Measurements from ENCODE around the gene LSM14A.
"Not testable (repeated sequence)": the region's sequence is repeated elsewhere in the genome, so short reads cannot be mapped to it uniquely, and the experiment has no call there.

LSM14A gene

DNA sequence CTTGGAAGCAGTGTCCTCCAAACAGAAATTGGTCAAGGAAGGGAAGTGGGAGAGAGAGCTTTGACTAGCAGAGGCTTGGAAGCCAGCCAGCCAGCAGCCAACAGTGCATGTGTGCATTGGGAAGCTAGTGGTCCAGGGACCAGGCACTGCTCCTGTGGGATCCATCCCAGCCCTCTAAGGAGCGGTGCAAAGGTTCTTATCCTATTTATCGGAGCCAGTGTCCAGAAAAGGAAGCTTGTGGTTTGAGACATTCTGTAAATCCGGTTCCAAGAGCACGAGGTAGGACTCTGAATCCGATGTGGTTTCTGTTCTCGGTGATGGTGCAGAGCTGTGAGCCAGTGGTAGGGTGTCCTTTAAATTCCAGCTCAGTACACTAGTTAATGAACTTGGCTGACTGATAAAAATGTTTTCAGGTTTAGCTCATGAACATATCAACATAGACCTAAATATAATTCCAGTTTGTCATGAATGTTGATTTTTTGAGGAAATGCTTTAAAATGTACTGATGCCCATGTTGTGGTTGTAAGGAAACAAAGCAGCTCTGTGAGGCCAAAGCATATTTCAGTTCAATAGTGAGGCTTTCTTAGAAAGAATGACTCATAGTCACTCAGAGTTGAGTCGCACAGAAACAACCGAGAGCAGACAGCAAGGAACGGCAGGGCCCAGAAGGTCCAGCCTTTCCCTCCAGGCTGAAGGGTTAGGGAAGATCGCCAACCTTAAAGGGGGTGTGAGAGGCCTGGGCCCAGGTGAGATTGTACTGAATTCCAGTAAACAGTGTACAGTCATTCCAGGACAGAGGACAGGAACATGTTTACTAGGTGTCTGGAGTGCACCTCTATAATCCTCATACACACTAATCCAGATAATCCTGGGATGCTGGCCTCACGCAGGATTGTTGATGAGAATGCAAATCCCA lies 60.5 kb downstream of the LSM14A start:
- no peak for DNase-seq

DNA sequence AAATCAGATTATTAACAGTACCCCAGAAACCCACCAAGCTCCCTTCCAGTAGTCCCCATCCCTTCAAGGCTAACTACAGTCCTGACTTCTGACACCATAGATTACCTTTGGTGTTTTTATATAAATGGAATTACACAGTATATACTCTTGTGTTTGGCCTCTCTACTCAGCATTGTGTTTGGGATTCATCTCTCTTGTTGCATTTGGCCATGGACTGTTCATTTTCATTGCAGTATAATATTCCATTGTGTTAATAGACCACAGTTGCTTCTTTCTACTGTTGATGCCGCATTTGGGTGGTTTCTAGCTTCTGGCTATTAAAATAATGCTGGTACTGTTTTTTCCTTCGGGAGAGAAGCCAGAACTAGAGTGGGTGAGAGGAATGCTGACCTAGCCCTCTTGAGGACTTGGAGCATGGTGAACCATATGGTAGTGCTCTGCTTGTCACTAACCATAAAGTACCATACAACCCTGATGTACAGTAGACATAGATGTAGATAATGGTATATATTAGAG lies 63.2 kb downstream of the LSM14A start:
- DNase-seq, result no peak

DNA sequence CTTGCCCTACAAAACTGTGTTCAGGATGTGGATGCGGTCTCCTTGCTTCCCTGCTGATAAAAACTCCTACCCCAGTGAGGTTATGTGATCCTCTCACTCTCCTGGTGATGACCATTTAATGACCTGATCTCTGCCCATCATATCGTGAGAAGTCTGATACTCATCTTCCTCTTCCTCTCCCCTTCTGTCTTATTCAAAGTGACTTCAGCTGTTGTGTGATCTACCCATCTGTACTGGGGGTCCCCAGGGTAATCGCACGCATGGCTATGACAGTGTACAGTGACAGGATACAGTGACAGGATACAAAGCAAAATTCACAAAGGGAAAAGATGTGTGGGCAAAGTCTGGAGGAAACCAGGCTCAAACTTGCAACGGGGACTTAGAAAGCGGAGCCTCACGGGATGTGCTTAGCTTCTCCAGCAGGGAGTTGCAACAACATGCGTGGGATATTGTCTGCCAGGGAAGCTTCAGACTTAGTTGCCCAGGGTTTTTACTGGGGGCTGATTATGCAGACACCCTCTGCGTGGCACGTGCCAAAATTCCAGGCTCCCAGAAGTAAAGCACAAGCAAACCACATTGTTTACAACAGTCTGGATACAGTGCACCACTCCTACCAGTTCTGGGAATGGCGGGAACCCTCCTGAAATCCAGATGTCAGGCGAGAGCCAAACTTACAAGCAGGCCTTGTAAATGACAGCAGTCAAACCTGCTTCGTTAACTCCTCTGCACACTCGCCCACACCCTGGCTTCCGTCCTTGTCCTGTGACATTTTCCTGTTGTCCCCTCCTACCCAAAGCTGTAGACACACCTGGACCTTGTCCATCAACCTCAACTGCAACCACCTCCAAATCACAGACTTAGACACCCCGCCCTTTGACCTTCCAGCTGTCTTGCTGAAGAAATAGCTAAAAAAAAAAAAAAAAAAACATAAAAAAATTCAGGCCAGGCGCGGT lies 64.0 kb downstream of the LSM14A start:
- DNase-seq, result no peak

GRCh38 chr19:34237283-34237682 lies 65.0 kb downstream of the LSM14A start:
- no peak for DNase-seq

DNA sequence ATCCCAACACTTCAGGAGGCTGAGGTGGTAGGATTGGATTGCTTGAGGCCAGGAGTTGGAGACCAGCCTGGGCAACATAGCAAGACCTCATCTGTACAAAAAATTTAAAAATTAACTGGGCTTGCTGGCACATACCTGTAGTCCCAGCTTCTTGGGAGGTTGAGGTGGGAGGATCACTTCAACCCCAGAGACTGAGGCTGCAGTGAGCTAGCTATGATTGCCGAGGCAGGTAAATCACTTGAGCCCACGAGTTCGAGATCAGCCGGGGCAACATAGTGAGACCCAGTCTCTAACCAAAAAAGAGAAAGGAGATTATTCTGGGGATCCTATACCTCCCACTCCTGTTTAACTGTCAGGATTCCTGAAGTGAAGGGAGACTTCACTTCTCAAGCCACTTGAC lies 65.6 kb downstream of the LSM14A start:
- DNase-seq, result no peak

GRCh38 chr19:34241513-34242337 lies 69.4 kb downstream of the LSM14A start:
- DNase-seq, result peak; percentile 95

GRCh38 chr19:34243138-34243875 lies 71.0 kb downstream of the LSM14A start:
- not testable (repeated sequence) for DNase-seq

DNA sequence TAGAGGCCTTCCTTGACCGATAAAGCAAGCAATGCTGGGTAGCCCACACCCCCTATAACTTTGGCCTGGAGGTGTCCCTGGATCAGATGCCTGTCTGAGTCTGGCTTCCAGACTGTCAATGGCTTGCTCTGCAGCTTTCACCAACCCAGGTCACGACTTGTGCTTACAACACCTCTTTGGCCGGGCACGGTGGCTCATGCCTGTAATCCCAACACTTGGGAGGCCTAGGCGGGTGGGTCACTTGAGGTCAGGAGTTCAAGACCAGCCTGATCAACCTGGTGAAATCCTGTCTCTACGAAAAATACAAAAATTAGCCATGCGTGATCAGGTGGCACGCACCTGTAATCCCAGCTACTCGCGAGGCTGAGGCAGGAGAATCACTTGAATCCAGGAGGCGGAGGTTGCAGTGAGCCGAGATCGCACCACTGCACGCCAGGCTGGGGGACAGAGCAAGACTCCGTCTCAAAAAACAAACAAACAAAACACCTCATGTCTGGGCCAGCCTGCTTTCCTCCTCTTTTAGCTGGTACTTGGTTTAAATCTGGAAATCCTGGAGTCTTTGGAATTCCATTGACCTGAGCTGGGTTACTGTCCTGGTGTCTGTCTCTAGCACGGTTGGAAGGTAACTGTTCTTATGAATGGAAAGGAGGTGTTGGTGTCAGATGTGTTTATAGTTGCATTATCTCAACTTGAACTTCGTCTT lies 71.7 kb downstream of the LSM14A start:
- DNase-seq, result no peak

DNA sequence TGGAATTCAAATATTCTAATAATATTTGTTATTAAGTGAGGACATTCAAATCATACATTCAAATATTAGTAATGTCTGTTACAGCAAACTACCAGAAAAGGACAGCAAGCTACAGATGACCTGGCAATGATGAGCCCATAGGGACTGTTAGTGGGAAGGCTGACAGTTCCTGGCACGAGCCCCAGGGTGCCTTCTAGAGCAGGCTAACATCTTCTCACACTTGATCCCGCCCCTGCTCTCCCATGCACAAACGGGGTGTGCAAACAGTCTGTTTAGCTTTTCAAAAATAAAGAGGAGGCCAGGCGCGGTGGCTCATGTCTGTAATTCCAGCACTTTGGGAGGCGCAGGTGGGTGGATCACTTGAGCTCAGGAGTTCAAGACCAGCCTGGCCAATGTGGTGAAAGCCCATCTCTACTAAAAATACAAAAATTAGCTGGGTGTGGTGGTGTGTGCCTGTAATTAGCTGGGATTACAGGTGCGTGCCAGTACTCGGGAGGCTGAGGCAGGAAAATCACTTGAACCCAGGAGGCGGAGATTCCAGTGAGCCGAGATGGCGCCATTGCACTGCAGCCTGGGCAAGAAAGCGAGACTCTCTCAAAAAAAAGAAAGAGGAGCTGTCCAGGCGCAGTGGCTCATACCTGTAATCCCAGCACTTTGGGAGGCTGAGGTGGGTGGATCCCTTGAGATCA lies 72.5 kb downstream of the LSM14A start:
- peak; percentile 30 for DNase-seq

DNA sequence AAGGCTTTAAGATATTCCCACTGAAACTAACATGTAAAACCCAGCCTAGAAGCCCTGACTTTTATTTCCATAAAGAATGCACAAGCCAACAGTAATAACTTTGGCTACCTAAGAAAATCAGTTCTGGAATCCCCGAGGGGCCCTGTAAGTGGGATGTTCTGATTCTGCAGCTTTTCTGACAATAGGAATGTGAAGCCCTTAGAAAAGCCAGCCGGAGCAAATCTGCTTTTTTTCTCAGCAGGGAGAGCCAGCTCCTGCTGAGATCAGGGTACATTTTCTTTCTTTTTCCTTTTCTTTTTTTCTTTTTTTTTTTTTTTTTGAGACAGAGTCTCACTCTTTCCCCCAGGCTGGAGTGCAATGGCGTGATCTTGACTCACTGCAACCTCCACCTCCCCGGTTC lies 74.0 kb downstream of the LSM14A start:
- DNase-seq, result no peak

- DNase-seq, result no peak
These were observed 76.6 kb downstream of the LSM14A start for GRCh38 chr19:34248941-34249340.

DNA sequence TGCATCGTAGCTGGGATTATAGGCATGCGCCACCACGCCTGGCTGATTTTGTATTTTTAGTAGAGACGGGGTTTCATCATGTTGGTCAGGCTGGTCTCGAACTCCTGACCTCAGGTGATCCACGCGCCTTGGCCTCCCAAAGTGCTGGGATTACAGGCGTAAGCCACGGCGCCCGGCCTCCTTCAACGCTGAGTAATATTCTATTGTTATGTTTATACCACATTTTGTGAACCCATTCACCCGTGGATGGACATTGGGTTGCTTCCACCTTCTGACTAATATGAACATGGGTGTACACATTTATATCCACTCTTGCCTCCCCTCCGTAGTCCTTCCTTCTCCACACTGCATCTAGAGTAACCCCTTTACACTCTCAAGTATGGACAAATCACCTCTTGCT lies 80.9 kb downstream of the LSM14A start:
- not testable (repeated sequence) for DNase-seq

DNA sequence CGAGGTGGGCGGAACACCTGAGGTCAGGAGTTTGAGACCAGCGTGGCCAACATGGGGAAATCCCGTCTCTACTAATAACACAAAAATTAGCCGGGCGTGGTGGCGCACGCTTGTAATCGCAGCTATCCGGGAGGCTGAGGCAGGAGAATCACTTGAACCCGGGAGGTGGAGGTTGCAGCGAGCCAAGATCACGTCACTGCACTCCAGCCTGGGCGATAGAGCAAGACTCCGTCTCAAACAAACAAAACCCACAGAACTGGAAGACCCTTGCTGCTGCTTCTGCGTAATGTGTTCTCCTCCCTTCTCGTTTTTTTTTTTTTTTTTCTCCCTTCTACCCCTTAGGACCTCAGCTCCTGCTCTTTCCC lies 81.4 kb downstream of the LSM14A start:
- DNase-seq, result not testable (repeated sequence)

- DNase-seq, result peak; percentile 98
These were observed 81.9 kb downstream of the LSM14A start, which contains the start of gene GARRE1 for GRCh38 chr19:34254046-34254697. Gene GARRE1 (plus strand): TSS chr19:34254554. CDS start chr19:34300474, 45,920 bp downstream.

- DNase-seq, result peak; percentile 74
These were observed 82.6 kb downstream of the LSM14A start for GRCh38 chr19:34254698-34255432.

DNA sequence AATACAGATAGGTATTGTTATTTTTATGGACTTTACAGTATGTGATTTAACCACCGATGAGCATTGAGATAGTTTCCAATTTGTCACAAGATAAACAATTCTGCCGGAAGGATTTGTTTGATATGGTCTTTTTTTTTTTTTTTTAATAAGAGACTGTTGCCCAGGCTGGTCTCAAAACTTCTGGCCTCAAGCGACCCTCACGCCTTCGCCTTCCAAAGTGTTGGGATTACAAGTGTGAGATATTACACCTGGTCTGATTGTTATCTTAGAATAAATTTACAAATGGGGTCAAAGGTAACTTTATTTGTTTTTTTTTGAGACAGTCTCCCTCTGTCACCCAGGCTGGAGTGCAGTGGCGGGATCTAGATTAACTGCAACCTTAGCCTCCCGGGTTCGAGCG lies 83.2 kb downstream of the LSM14A start:
- no peak for DNase-seq

- no peak for DNase-seq
These were observed 84.7 kb downstream of the LSM14A start for GRCh38 chr19:34256835-34257558.

DNA sequence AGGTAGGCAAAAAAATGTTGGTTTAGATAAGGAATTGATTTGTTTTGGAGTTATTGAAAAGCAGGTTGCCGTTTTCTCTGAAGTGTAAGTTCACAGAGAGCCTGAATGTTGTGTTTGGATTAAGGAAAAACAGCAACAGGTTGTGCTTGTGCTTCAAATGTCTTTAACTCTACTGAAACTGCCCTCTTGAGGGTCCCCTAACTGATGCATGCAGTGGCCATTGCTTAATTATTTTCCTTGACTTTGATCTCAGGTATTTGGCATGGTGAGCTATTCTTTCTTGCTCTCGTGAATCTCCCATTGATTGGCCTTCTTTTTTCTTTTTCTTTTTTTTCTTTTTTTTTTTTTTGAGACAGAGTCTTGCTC lies 85.2 kb downstream of the LSM14A start:
- no peak for DNase-seq
